Measurements from ENCODE around the gene RASSF4.

Gene RASSF4

GRCh38 chr10:44951576-44952226 is 7.9 kb upstream of the RASSF4 start:
- no peak overlapping the region for H3K27ac ChIP-seq (replicated peaks; ENCODE audit: low read length)
- H3K4me3 ChIP-seq (ENCODE audit: low read length in 2 of 2), result no peak overlapping the region
- no peaks in the 10 kb centered on the region for H3K27me3 ChIP-seq (ENCODE audit: control insufficient read depth in 3 of 3, insufficient read depth in 3 of 3, low read depth in 1 of 3, low read length in 3 of 3)
- DNase-seq (ENCODE audit: low spot score), result no peak
- no peak overlapping the region for H4K91ac ChIP-seq (ENCODE audit: low read depth, low read length, poor library complexity)
- no peak overlapping the region for H3K14ac ChIP-seq (ENCODE audit: low read length)
- no peak overlapping the region for H4K8ac ChIP-seq (ENCODE audit: low read depth, low read length)
- no peak overlapping the region for H3K4me2 ChIP-seq (ENCODE audit: insufficient read depth, low read length, poor library complexity, severe bottlenecking)
- H3K36me3 ChIP-seq (replicated peaks in 1 of 2; ENCODE audit: control insufficient read depth in 2 of 2, insufficient read depth in 2 of 2, low read length in 2 of 2), result peaks cover 0 to 7% of the 10 kb centered on the region in 2 donors
- H3K4me1 ChIP-seq (ENCODE audit: control insufficient read depth in 2 of 2, insufficient read depth in 1 of 2, low read depth in 1 of 2, low read length in 2 of 2), result peaks cover 7 to 14% of the 10 kb centered on the region in 2 donors
- H3K23ac ChIP-seq (ENCODE audit: low read depth, low read length, poor library complexity), result no peak overlapping the region
- no peak overlapping the region for H2AK5ac ChIP-seq (ENCODE audit: low read depth, low read length)
- no peak overlapping the region for H2BK5ac ChIP-seq (ENCODE audit: low read length)
- WGBS, 2 donors (ENCODE audit: extremely low coverage in 2 of 2, insufficient read length in 2 of 2, insufficient replicate concordance in 1 of 2), result no CpG with 5 or more reads among the region's 7 CpGs
- no peak overlapping the region for H2AFZ ChIP-seq (ENCODE audit: low read length)
- H2BK120ac ChIP-seq (ENCODE audit: low read depth, low read length), result no peak overlapping the region
- no peak overlapping the region for H2BK12ac ChIP-seq (ENCODE audit: low read length)
- no peaks in the 10 kb centered on the region for H3K79me1 ChIP-seq (ENCODE audit: low read depth, low read length)
- H3K9me3 ChIP-seq (replicated peaks in 1 of 2; ENCODE audit: control insufficient read depth in 2 of 2, insufficient read depth in 1 of 2, low read depth in 1 of 2, low read length in 2 of 2), result peaks cover 0 to 1% of the 10 kb centered on the region in 2 donors
- no peak overlapping the region for H3K9ac ChIP-seq (ENCODE audit: low read depth, low read length, poor library complexity)
- H3K18ac ChIP-seq (ENCODE audit: low read length), result no peak overlapping the region
- H3K4ac ChIP-seq (ENCODE audit: low read length), result no peak overlapping the region
- no peak overlapping the region for H2BK15ac ChIP-seq (ENCODE audit: low read length)

GRCh38 chr10:44952779-44953231 is 6.8 kb upstream of the RASSF4 start:
- Histone ChIP-seq H3K27ac (replicated peaks; ENCODE audit: low read length) (no peak overlapping the region), H3K4me3 (ENCODE audit: low read length in 2 of 2) (no peak overlapping the region), H2BK5ac (ENCODE audit: low read length) (no peak overlapping the region), H3K14ac (ENCODE audit: low read length) (no peak overlapping the region), H3K36me3 (replicated peaks in 1 of 2; ENCODE audit: control insufficient read depth in 2 of 2, insufficient read depth in 2 of 2, low read length in 2 of 2) (peaks cover 0 to 7% of the 10 kb centered on the region in 2 donors), H3K4ac (ENCODE audit: low read length) (no peak overlapping the region), H3K9ac (ENCODE audit: low read depth, low read length, poor library complexity) (no peak overlapping the region), H3K27me3 (ENCODE audit: control insufficient read depth in 3 of 3, insufficient read depth in 3 of 3, low read depth in 1 of 3, low read length in 3 of 3) (no peaks in the 10 kb centered on the region), H3K18ac (ENCODE audit: low read length) (no peak overlapping the region), H3K4me2 (ENCODE audit: insufficient read depth, low read length, poor library complexity, severe bottlenecking) (no peak overlapping the region), H2BK12ac (ENCODE audit: low read length) (no peak overlapping the region), H4K8ac (ENCODE audit: low read depth, low read length) (no peak overlapping the region), H2BK120ac (ENCODE audit: low read depth, low read length) (no peak overlapping the region), H2AFZ (ENCODE audit: low read length) (no peak overlapping the region), H3K9me3 (replicated peaks in 1 of 2; ENCODE audit: control insufficient read depth in 2 of 2, insufficient read depth in 1 of 2, low read depth in 1 of 2, low read length in 2 of 2) (peaks cover 0 to 2% of the 10 kb centered on the region in 2 donors), H4K91ac (ENCODE audit: low read depth, low read length, poor library complexity) (no peak overlapping the region), H2BK15ac (ENCODE audit: low read length) (no peak overlapping the region), H3K23ac (ENCODE audit: low read depth, low read length, poor library complexity) (no peak overlapping the region), H2AK5ac (ENCODE audit: low read depth, low read length) (no peak overlapping the region), H3K79me1 (ENCODE audit: low read depth, low read length) (no peaks in the 10 kb centered on the region), H3K4me1 (ENCODE audit: control insufficient read depth in 2 of 2, insufficient read depth in 1 of 2, low read depth in 1 of 2, low read length in 2 of 2) (peaks cover 7 to 14% of the 10 kb centered on the region in 2 donors)
- WGBS, 2 donors (ENCODE audit: extremely low coverage in 2 of 2, insufficient read length in 2 of 2, insufficient replicate concordance in 1 of 2), result no CpG with 5 or more reads among the region's 2 CpGs
- no peak for DNase-seq (ENCODE audit: low spot score)

GRCh38 chr10:44954042-44954441 is 5.6 kb upstream of the RASSF4 start:
- no peak for DNase-seq (ENCODE audit: low spot score)
- Histone ChIP-seq H2AK5ac (ENCODE audit: low read depth, low read length) (no peak overlapping the region), H3K4ac (ENCODE audit: low read length) (no peak overlapping the region), H3K14ac (ENCODE audit: low read length) (no peak overlapping the region), H3K27ac (replicated peaks; ENCODE audit: low read length) (no peak overlapping the region), H3K79me1 (ENCODE audit: low read depth, low read length) (no peaks in the 10 kb centered on the region), H2BK5ac (ENCODE audit: low read length) (no peak overlapping the region), H2BK15ac (ENCODE audit: low read length) (no peak overlapping the region), H3K18ac (ENCODE audit: low read length) (no peak overlapping the region), H2BK12ac (ENCODE audit: low read length) (no peak overlapping the region), H4K91ac (ENCODE audit: low read depth, low read length, poor library complexity) (no peak overlapping the region), H3K4me3 (ENCODE audit: low read length in 2 of 2) (no peak overlapping the region), H4K8ac (ENCODE audit: low read depth, low read length) (no peak overlapping the region), H2AFZ (ENCODE audit: low read length) (no peak overlapping the region), H3K36me3 (replicated peaks in 1 of 2; ENCODE audit: control insufficient read depth in 2 of 2, insufficient read depth in 2 of 2, low read length in 2 of 2) (peaks cover 0 to 7% of the 10 kb centered on the region in 2 donors), H3K27me3 (ENCODE audit: control insufficient read depth in 3 of 3, insufficient read depth in 3 of 3, low read depth in 1 of 3, low read length in 3 of 3) (no peaks in the 10 kb centered on the region), H3K9ac (ENCODE audit: low read depth, low read length, poor library complexity) (no peak overlapping the region), H3K23ac (ENCODE audit: low read depth, low read length, poor library complexity) (no peak overlapping the region), H3K9me3 (replicated peaks in 1 of 2; ENCODE audit: control insufficient read depth in 2 of 2, insufficient read depth in 1 of 2, low read depth in 1 of 2, low read length in 2 of 2) (peaks cover 0 to 2% of the 10 kb centered on the region in 2 donors), H3K4me1 (ENCODE audit: control insufficient read depth in 2 of 2, insufficient read depth in 1 of 2, low read depth in 1 of 2, low read length in 2 of 2) (peaks cover 7 to 19% of the 10 kb centered on the region in 2 donors), H2BK120ac (ENCODE audit: low read depth, low read length) (no peak overlapping the region), H3K4me2 (ENCODE audit: insufficient read depth, low read length, poor library complexity, severe bottlenecking) (no peak overlapping the region)

GRCh38 chr10:44954962-44955361 is 4.6 kb upstream of the RASSF4 start:
- Histone ChIP-seq H3K9me3 (replicated peaks in 1 of 2; ENCODE audit: control insufficient read depth in 2 of 2, insufficient read depth in 1 of 2, low read depth in 1 of 2, low read length in 2 of 2) (peaks cover 0 to 2% of the 10 kb centered on the region in 2 donors), H3K14ac (ENCODE audit: low read length) (no peak overlapping the region), H2AFZ (ENCODE audit: low read length) (no peak overlapping the region), H3K4me2 (ENCODE audit: insufficient read depth, low read length, poor library complexity, severe bottlenecking) (no peak overlapping the region), H3K9ac (ENCODE audit: low read depth, low read length, poor library complexity) (no peak overlapping the region), H2BK5ac (ENCODE audit: low read length) (no peak overlapping the region), H2BK12ac (ENCODE audit: low read length) (no peak overlapping the region), H3K36me3 (replicated peaks in 1 of 2; ENCODE audit: control insufficient read depth in 2 of 2, insufficient read depth in 2 of 2, low read length in 2 of 2) (peaks cover 0 to 7% of the 10 kb centered on the region in 2 donors), H3K4ac (ENCODE audit: low read length) (no peak overlapping the region), H3K27ac (replicated peaks; ENCODE audit: low read length) (no peak overlapping the region), H3K18ac (ENCODE audit: low read length) (no peak overlapping the region), H3K4me3 (ENCODE audit: low read length in 2 of 2) (no peak overlapping the region), H3K23ac (ENCODE audit: low read depth, low read length, poor library complexity) (no peak overlapping the region), H2BK120ac (ENCODE audit: low read depth, low read length) (no peak overlapping the region), H3K79me1 (ENCODE audit: low read depth, low read length) (no peaks in the 10 kb centered on the region), H3K27me3 (ENCODE audit: control insufficient read depth in 3 of 3, insufficient read depth in 3 of 3, low read depth in 1 of 3, low read length in 3 of 3) (no peaks in the 10 kb centered on the region), H2AK5ac (ENCODE audit: low read depth, low read length) (no peak overlapping the region), H4K91ac (ENCODE audit: low read depth, low read length, poor library complexity) (no peak overlapping the region), H4K8ac (ENCODE audit: low read depth, low read length) (no peak overlapping the region), H3K4me1 (ENCODE audit: control insufficient read depth in 2 of 2, insufficient read depth in 1 of 2, low read depth in 1 of 2, low read length in 2 of 2) (peaks cover 10 to 22% of the 10 kb centered on the region in 2 donors), H2BK15ac (ENCODE audit: low read length) (no peak overlapping the region)
- no peak for DNase-seq (ENCODE audit: low spot score)
